Loucy (cell line): ENCODE data around the gene NAT8L.

Source experiments
- CTCF ChIP-seq: fragments of 200-600 bp; sonication (generic); conservative IDR thresholded peaks from 2 replicates; pipeline ENCODE4 v1.5.1; 2014; ENCODE audit warnings: mild to moderate bottlenecking, antibody characterized with exemption, low read length
- EZH2phosphoT487 ChIP-seq: fragments of 200-600 bp; IDR thresholded peaks from 2 replicates; pipeline ENCODE4 v1.6.1; 2018; ENCODE audit warnings: antibody characterized with exemption, mild to moderate bottlenecking, moderate library complexity, borderline replicate concordance

GRCh38 chr4:2009651-2010233, 49.4 kb upstream of the NAT8L start:
- TF ChIP-seq EZH2phosphoT487 (no peak), CTCF (no peak)
